Fibroblast of pulmonary artery (primary cell): ENCODE results near the gene MLANA.

Experiments
- DNase-seq: peaks from one replicate; pipeline ENCODE4 v3.0.0-alpha.2; 2010; ENCODE audit warnings: low read depth
- H3K4me3 ChIP-seq: replicated peaks from 2 replicates; pipeline ENCODE4 v1.5.1; 2011; ENCODE audit warnings: low read depth, mild to moderate bottlenecking, control low read depth, low read length, moderate library complexity
- CTCF ChIP-seq: IDR thresholded peaks from 2 replicates; pipeline ENCODE4 v1.5.1; 2011; ENCODE audit warnings: mild to moderate bottlenecking, control low read depth, low read length, inconsistent platforms; ENCODE audit errors: missing control alignments

MLANA gene

DNA sequence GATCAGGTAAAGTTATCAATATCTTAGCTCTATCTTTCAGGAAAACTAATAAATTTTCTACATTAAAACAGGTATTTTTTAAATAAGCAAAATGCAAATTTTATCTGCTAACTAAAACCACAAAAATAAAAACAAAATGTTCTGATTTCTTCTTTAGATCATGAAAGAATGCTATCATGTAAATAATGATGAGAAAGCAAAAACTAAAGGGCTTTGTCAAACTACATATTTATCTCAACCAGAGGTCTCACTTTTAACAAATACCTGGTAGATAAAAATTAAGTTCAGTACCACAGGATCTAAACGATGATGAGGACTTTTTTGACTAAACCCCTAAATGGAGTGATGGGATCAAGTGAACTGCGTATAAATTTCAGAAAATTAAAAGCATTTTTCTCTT is 50.5 kb downstream of the MLANA start:
- DNase-seq: no peak
- TF ChIP-seq CTCF: no peak
- H3K4me3 ChIP-seq: no peak overlapping the region

GRCh38 chr9:5945112-5945511 is 54.4 kb downstream of the MLANA start:
- TF ChIP-seq CTCF: no peak
- no peak for DNase-seq
- H3K4me3 ChIP-seq: no peak overlapping the region

GRCh38 chr9:5947912-5948311 is 57.2 kb downstream of the MLANA start:
- no peak for TF ChIP-seq CTCF
- H3K4me3 ChIP-seq: no peak overlapping the region
- no peak for DNase-seq

- peak; percentile 5 for DNase-seq
- no peak for TF ChIP-seq CTCF
- peak overlapping the region; percentile 41 for H3K4me3 ChIP-seq
These were observed 58.5 kb downstream of the MLANA start for GRCh38 chr9:5949103-5949699.

- no peak for DNase-seq
- no peak for TF ChIP-seq CTCF
- no peak overlapping the region for H3K4me3 ChIP-seq
These were observed 59.6 kb downstream of the MLANA start for GRCh38 chr9:5950261-5950660.

DNA sequence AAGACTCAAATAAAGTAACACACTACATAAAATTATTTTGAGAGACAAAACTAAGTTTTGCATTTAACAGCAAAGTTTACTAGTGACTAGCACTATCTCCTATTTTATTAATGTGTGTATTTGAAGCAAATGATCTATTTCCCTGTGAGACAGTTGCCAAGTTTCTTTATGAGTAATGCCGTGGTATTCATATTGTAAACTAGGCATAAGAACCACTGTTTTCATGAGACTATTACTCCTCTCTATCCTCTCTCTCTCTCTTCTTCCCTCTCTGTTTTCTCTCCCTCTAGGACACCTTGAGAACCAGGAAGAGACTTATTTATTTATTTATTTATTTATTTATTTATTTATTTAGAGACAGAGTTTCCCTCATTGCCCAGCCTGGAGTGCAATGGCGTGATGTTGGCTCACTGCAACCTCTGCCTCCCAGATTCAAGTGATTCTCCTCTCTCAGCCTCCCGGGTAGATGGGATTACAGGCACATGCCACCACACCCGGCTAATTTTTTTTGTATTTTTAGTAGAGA is 61.1 kb downstream of the MLANA start:
- no peak for TF ChIP-seq CTCF
- no peak overlapping the region for H3K4me3 ChIP-seq
- peak; percentile 33 for DNase-seq
